ENCODE measurements around the gene TMEM38B. TPM values are rescaled to one million over a fixed set of nuclear protein-coding genes. Genes with fewer than 3 reads are reported as not detected.
"Not testable (repeated sequence)": the region's sequence is repeated elsewhere in the genome, so short reads cannot be mapped to it uniquely, and the experiment has no call there.

Gene TMEM38B
- total RNA-seq, 3 donors from 2014 or later: 8.5 to 25.2 (median 22.4) TPM

- Histone ChIP-seq H3K27me3 (no peaks in the 10 kb centered on the region), H3K4me1 (no peaks in the 10 kb centered on the region), H3K27ac (no peak overlapping the region), H3K36me3 (no peaks in the 10 kb centered on the region), H3K9me3 (peaks cover 0 to 31% of the 10 kb centered on the region in 2 donors), H3K4me3 (no peak overlapping the region)
- DNase-seq (ENCODE audit: low spot score in 2 of 2): no peak
- intact Hi-C loops (cut with DNase I; ENCODE audit: low total_unique reads): no loop called here
- no peak for TF ChIP-seq POLR2AphosphoS5 (IDR thresholded peaks at IDR 0.05)
- TF ChIP-seq, protein P1, sequence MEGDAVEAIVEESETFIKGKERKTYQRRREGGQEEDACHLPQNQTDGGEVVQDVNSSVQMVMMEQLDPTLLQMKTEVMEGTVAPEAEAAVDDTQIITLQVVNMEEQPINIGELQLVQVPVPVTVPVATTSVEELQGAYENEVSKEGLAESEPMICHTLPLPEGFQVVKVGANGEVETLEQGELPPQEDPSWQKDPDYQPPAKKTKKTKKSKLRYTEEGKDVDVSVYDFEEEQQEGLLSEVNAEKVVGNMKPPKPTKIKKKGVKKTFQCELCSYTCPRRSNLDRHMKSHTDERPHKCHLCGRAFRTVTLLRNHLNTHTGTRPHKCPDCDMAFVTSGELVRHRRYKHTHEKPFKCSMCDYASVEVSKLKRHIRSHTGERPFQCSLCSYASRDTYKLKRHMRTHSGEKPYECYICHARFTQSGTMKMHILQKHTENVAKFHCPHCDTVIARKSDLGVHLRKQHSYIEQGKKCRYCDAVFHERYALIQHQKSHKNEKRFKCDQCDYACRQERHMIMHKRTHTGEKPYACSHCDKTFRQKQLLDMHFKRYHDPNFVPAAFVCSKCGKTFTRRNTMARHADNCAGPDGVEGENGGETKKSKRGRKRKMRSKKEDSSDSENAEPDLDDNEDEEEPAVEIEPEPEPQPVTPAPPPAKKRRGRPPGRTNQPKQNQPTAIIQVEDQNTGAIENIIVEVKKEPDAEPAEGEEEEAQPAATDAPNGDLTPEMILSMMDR (IDR thresholded peaks at IDR 0.05): no peak
- TF ChIP-seq POLR2A (IDR thresholded peaks at IDR 0.05): no peak
These were observed 63.3 kb downstream of the TMEM38B start for GRCh38 chr9:105757496-105758251.

GRCh38 chr9:105760053-105760452 lies 65.7 kb downstream of the TMEM38B start:
- intact Hi-C loops (cut with DNase I; ENCODE audit: low total_unique reads): no loop called here
- no peak overlapping the region for H3K27ac ChIP-seq
- H3K27me3 ChIP-seq: no peaks in the 10 kb centered on the region
- TF ChIP-seq POLR2AphosphoS5 (IDR thresholded peaks at IDR 0.05): no peak
- no peak for TF ChIP-seq POLR2A (IDR thresholded peaks at IDR 0.05)
- TF ChIP-seq, protein P1 (IDR thresholded peaks at IDR 0.05): no peak
- no peak for DNase-seq (ENCODE audit: low spot score in 2 of 2)
- H3K4me1 ChIP-seq: no peaks in the 10 kb centered on the region
- no peak overlapping the region for H3K4me3 ChIP-seq
- no peaks in the 10 kb centered on the region for H3K36me3 ChIP-seq
- H3K9me3 ChIP-seq: peaks cover 0 to 7% of the 10 kb centered on the region in 2 donors

GRCh38 chr9:105782561-105783494 lies 88.5 kb downstream of the TMEM38B start:
- H3K27me3 ChIP-seq; H3K27ac ChIP-seq; intact Hi-C loops (cut with DNase I; ENCODE audit: low total_unique reads); H3K9me3 ChIP-seq; H3K36me3 ChIP-seq; DNase-seq (ENCODE audit: low spot score in 2 of 2); H3K4me1 ChIP-seq; H3K4me3 ChIP-seq: not testable (repeated sequence)

DNA sequence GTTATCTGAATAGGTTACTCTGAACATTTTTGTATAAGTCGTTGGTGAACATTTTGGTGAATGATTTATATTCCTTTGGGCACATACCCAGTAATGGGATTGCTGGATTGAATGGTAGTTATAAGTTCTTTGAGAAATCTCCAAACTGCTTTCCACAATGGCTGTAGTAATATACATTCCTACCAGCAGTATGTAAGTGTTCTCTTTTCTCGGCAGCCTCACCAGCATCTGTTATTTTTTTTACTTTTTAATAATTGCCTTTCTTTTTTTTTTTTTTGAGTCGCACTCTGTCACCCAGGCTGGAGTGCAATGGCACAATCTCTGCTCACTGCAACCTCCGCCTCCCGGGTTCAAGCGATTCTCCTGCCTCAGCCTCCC lies 89.1 kb downstream of the TMEM38B start:
- DNase-seq (ENCODE audit: low spot score in 2 of 2); H3K9me3 ChIP-seq; H3K4me1 ChIP-seq; H3K4me3 ChIP-seq; H3K27ac ChIP-seq; H3K36me3 ChIP-seq; H3K27me3 ChIP-seq; intact Hi-C loops (cut with DNase I; ENCODE audit: low total_unique reads): not testable (repeated sequence)

DNA sequence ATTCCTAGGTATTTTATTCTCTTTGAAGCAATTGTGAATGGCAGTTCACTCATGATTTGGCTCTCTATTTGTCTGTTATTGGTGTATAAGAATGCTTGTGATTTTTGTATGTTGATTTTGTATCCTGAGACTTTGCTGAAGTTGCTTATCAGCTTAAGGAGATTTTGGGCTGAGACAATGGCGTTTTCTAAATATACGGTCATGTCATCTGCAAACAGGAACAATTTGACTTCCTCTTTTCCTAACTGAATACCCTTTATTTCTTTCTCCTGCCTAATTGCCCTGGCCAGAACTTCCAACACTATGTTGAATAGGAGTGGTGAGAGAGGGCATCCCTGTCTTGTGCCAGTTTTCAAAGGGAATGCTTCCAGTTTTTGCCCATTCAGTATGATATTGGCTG lies 92.5 kb downstream of the TMEM38B start:
- DNase-seq (ENCODE audit: low spot score in 2 of 2); H3K27me3 ChIP-seq; H3K4me3 ChIP-seq; H3K4me1 ChIP-seq; intact Hi-C loops (cut with DNase I; ENCODE audit: low total_unique reads); H3K27ac ChIP-seq; H3K36me3 ChIP-seq: not testable (repeated sequence)
- peaks cover 10 to 24% of the 10 kb centered on the region in 2 donors for H3K9me3 ChIP-seq

GRCh38 chr9:105816202-105816744 lies 121.9 kb downstream of the TMEM38B start:
- Histone ChIP-seq H3K4me1 (no peaks in the 10 kb centered on the region), H3K27me3 (no peaks in the 10 kb centered on the region), H3K9me3 (peaks cover 15 to 27% of the 10 kb centered on the region in 2 donors), H3K4me3 (no peak overlapping the region), H3K27ac (no peak overlapping the region), H3K36me3 (no peaks in the 10 kb centered on the region)
- intact Hi-C loops (cut with DNase I; ENCODE audit: low total_unique reads): no loop called here
- TF ChIP-seq POLR2A (IDR thresholded peaks at IDR 0.05) (no peak), POLR2AphosphoS5 (IDR thresholded peaks at IDR 0.05) (no peak)
- TF ChIP-seq, protein P1 (IDR thresholded peaks at IDR 0.05): no peak
- no peak for DNase-seq (ENCODE audit: low spot score in 2 of 2)

Data from breast epithelium (tissue), 4 donors.